Lower leg skin (tissue), 3 donors: Measurements from ENCODE around the gene STK38L.

Source experiments
- POLR2A ChIP-seq, 2 donors: fragments of 450-650 bp; IDR thresholded peaks; one replicate each; pipeline ENCODE4 v1.6.1; 2016 to 2017; ENCODE audit warnings: antibody characterized with exemption in 2 of 2, mild to moderate bottlenecking in 1 of 2, moderate library complexity in 1 of 2
- TF ChIP-seq, protein P1 (sequence below), 3 donors: fragments of 450-650 bp; IDR thresholded peaks; one replicate each; pipeline ENCODE4 v1.5.1; 2016; ENCODE audit warnings: antibody characterized with exemption in 3 of 3, mild to moderate bottlenecking in 3 of 3, moderate library complexity in 2 of 3

DNA sequence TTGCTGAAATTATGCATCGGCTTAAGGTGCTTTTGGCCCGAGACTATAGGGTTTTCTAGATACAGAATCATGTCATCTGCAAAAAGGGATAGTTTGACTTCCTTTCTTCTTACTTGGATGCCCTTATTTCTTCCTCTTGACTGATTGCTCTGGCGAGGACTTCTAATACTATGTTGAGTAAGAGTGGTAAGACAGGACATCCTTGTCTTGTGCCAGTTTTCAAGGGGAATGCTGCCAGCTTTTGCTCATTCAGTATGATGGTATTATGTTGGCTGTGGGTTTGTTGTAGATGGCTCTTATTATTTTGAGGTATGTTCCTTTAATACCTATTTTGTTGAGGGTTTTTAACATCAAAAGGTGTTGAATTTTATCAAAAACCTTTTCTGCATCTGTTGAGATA, 96.9 kb downstream of the STK38L start:
- TF ChIP-seq, protein P1, sequence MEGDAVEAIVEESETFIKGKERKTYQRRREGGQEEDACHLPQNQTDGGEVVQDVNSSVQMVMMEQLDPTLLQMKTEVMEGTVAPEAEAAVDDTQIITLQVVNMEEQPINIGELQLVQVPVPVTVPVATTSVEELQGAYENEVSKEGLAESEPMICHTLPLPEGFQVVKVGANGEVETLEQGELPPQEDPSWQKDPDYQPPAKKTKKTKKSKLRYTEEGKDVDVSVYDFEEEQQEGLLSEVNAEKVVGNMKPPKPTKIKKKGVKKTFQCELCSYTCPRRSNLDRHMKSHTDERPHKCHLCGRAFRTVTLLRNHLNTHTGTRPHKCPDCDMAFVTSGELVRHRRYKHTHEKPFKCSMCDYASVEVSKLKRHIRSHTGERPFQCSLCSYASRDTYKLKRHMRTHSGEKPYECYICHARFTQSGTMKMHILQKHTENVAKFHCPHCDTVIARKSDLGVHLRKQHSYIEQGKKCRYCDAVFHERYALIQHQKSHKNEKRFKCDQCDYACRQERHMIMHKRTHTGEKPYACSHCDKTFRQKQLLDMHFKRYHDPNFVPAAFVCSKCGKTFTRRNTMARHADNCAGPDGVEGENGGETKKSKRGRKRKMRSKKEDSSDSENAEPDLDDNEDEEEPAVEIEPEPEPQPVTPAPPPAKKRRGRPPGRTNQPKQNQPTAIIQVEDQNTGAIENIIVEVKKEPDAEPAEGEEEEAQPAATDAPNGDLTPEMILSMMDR (IDR thresholded peaks at IDR 0.05) = no peak
- no peak for TF ChIP-seq POLR2A (IDR thresholded peaks at IDR 0.05)
